GM21576 (cell line): Measurements from ENCODE around the gene TRIM40.

ENCODE experiments used
- ATAC-seq: cut with Tn5 transposase; IDR thresholded peaks from one replicate; pipeline ENCODE4 v1.9.1; 2021; ENCODE audit warnings: mild to moderate bottlenecking, moderate library complexity; ENCODE audit not compliant: unreplicated experiment

Gene TRIM40

GRCh38 chr6:30147096-30147495 lies 11.2 kb downstream of the TRIM40 start:
- no peak for ATAC-seq

- ATAC-seq: no peak
Measured at GRCh38 chr6:30149234-30149633, 13.3 kb downstream of the TRIM40 start.

- no peak for ATAC-seq
Measured at GRCh38 chr6:30149858-30150550, 14.1 kb downstream of the TRIM40 start.

- no peak for ATAC-seq
Measured at GRCh38 chr6:30150671-30151395, 14.9 kb downstream of the TRIM40 start.

GRCh38 chr6:30151580-30151979 lies 15.6 kb downstream of the TRIM40 start:
- no peak for ATAC-seq

GRCh38 chr6:30152016-30152673 lies 16.2 kb downstream of the TRIM40 start:
- no peak for ATAC-seq

- no peak for ATAC-seq
Measured at GRCh38 chr6:30152910-30153610, 17.1 kb downstream of the TRIM40 start.

- no peak for ATAC-seq
Measured at GRCh38 chr6:30154061-30154460, 18.1 kb downstream of the TRIM40 start.

- no peak for ATAC-seq
Measured at GRCh38 chr6:30154709-30155519, 19.0 kb downstream of the TRIM40 start.

- no peak for ATAC-seq
Measured at GRCh38 chr6:30155520-30156261, 19.8 kb downstream of the TRIM40 start.

GRCh38 chr6:30156262-30156599 lies 20.3 kb downstream of the TRIM40 start:
- ATAC-seq: no peak

- ATAC-seq: no peak
Measured at GRCh38 chr6:30156774-30157173, 20.8 kb downstream of the TRIM40 start.

- no peak for ATAC-seq
Measured at GRCh38 chr6:30157581-30157980, 21.6 kb downstream of the TRIM40 start.

GRCh38 chr6:30157999-30158398 lies 22.1 kb downstream of the TRIM40 start:
- no peak for ATAC-seq

GRCh38 chr6:30158475-30159040 lies 22.6 kb downstream of the TRIM40 start:
- no peak for ATAC-seq

- ATAC-seq: no peak
Measured at GRCh38 chr6:30160008-30160784, 24.3 kb downstream of the TRIM40 start.

- ATAC-seq: no peak
Measured at GRCh38 chr6:30160785-30161531, 25.0 kb downstream of the TRIM40 start, which contains the start of gene TRIM10. TSS of gene TRIM10 (minus strand) at chr6:30161211. CDS start at chr6:30160858, 353 bp downstream.
